RWPE2 (cell line): ENCODE results near the gene MAPK1.

Experiments
- ATAC-seq: fragments of 200-7000 bp; cut with Tn5 transposase; 3 replicates; pipeline ENCODE4 v1.9.1; 2021; ENCODE audit warnings: low read depth
- DNase-seq: peaks from one replicate; pipeline ENCODE4 v3.0.0-alpha.2; 2020; ENCODE audit warnings: low spot score
- H3K27ac ChIP-seq: fragments of 450-650 bp; 2 replicates; pipeline ENCODE4 v1.5.1; 2017; ENCODE audit warnings: mild to moderate bottlenecking; ENCODE audit not compliant: poor library complexity, severe bottlenecking
- H3K27me3 ChIP-seq: fragments of 250-450 bp; sonication (Bioruptor Pico); 2 replicates; pipeline ENCODE4 v1.5.1; 2021; ENCODE audit warnings: mild to moderate bottlenecking, moderate library complexity; ENCODE audit not compliant: insufficient read depth, poor library complexity, severe bottlenecking
- H3K36me3 ChIP-seq: fragments of 250-450 bp; sonication (Bioruptor Pico); 2 replicates; pipeline ENCODE4 v1.5.1; 2020; ENCODE audit warnings: low read depth, mild to moderate bottlenecking, moderate library complexity
- H3K4me1 ChIP-seq: fragments of 250-450 bp; sonication (Bioruptor Pico); 2 replicates; pipeline ENCODE4 v1.5.1; 2021; ENCODE audit warnings: mild to moderate bottlenecking, moderate library complexity; ENCODE audit not compliant: insufficient read depth, poor library complexity, severe bottlenecking
- H3K4me3 ChIP-seq: fragments of 250-450 bp; sonication (Bioruptor Pico); 2 replicates; pipeline ENCODE4 v1.5.1; 2021; ENCODE audit warnings: mild to moderate bottlenecking, moderate library complexity; ENCODE audit not compliant: severe bottlenecking
- H3K9me3 ChIP-seq: fragments of 250-450 bp; sonication (Bioruptor Pico); 2 replicates; pipeline ENCODE4 v1.5.1; 2021; ENCODE audit warnings: mild to moderate bottlenecking, moderate library complexity; ENCODE audit not compliant: severe bottlenecking
- CTCF ChIP-seq: fragments of 450-650 bp; IDR thresholded peaks from one replicate; pipeline ENCODE4 v1.5.1; 2017; ENCODE audit warnings: mild to moderate bottlenecking, moderate library complexity; ENCODE audit not compliant: poor library complexity, severe bottlenecking

The MAPK1 gene

GRCh38 chr22:21861264-21861848 is 6.1 kb downstream of the MAPK1 start:
- Histone ChIP-seq H3K36me3 (peaks cover 6% of the 10 kb centered on the region), H3K27me3 (no peaks in the 10 kb centered on the region), H3K4me3 (no peak overlapping the region), H3K27ac (no peak overlapping the region), H3K9me3 (peaks cover 4% of the 10 kb centered on the region), H3K4me1 (peaks cover 14% of the 10 kb centered on the region)
- DNase-seq (no peak), ATAC-seq (no peak)
- no peak for TF ChIP-seq CTCF

GRCh38 chr22:21860491-21861039 is 6.9 kb downstream of the MAPK1 start:
- no peak for TF ChIP-seq CTCF
- no peak for ATAC-seq

GRCh38 chr22:21858025-21858764 is 9.2 kb downstream of the MAPK1 start:
- Histone ChIP-seq H3K27ac (no peak overlapping the region), H3K36me3 (peaks cover 4% of the 10 kb centered on the region; the same call in 1 of the 2 replicates), H3K27me3 (no peaks in the 10 kb centered on the region), H3K9me3 (no peaks in the 10 kb centered on the region), H3K4me3 (no peak overlapping the region), H3K4me1 (peaks cover 6% of the 10 kb centered on the region)
- ATAC-seq (no peak; the same call in 2 of the 3 replicates), DNase-seq (no peak)
- TF ChIP-seq CTCF, result no peak

More at GRCh38 chr22:21860491-21861039, 6.9 kb downstream of the MAPK1 start:
- no peak overlapping the region for H3K27ac ChIP-seq
- H3K9me3 ChIP-seq, result peaks cover 4% of the 10 kb centered on the region
- peaks cover 12% of the 10 kb centered on the region for H3K4me1 ChIP-seq
- H3K36me3 ChIP-seq, result peaks cover 2% of the 10 kb centered on the region
- H3K4me3 ChIP-seq, result no peak overlapping the region
- no peak for DNase-seq
- no peaks in the 10 kb centered on the region for H3K27me3 ChIP-seq

- no peak overlapping the region for H3K27ac ChIP-seq
- H3K27me3 ChIP-seq, result no peaks in the 10 kb centered on the region
- ATAC-seq (no peak), DNase-seq (no peak)
- no peak for TF ChIP-seq CTCF
- peaks cover 6% of the 10 kb centered on the region for H3K4me1 ChIP-seq
- peaks cover 9% of the 10 kb centered on the region for H3K36me3 ChIP-seq
- H3K4me3 ChIP-seq, result no peak overlapping the region
- peaks cover 3% of the 10 kb centered on the region for H3K9me3 ChIP-seq
Observed at GRCh38 chr22:21857481-21857914, 9.9 kb downstream of the MAPK1 start.
